ENCODE results near the gene MBP.

DNA sequence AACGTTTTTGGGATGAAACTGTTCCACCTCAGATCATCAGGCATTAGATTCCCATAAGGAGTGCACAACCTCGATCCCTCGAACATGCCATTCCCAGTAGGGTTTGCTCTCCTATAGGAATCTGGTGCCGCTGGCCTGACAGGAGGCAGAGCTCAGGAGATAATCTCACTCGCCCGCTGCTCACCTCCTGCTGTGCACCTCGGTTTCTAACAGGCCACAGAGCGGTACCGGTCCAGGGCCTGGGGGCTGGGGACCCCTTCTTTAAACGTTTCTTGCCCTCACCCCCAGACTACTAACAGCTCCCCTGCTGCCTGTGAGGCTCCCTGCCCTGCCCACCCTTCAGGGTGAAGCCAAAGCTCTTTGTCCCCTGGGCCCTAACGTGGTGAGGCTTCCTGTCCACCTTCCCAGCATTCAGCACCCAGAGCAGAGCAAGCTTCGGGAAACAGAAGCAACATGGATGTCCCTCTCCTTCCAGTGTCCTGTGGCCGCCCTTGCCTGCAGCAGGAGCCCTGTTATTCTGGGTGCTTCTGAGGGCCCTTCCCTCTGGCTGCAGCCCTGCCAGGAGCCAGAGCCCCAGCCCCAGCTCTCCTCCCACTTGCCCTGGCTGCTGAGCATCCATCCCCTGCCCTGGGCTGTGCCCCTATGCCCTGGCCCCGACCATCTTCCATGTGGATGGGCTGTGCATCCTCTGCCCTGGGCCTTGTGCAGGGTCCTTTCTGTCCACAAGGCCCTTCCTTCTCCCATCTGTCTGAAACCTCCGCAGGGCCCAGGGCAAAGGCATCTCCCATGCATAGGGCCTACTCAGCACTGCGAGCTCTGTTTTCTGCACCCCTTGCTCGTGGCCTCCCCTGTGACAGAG is 140.1 kb downstream of the MBP start:
- no peak for TF ChIP-seq CTCF (IDR thresholded peaks at IDR 0.05)
- TF ChIP-seq POLR2A (IDR thresholded peaks at IDR 0.05), result no peak

All from thyroid gland (tissue), 4 donors.